HS-27A (cell line): ENCODE results near the gene RSPRY1.

Experiments
- DNase-seq: peaks from one replicate; pipeline ENCODE4 v3.0.0-alpha.2; 2012; ENCODE audit warnings: low read depth, missing footprints

RSPRY1 gene

GRCh38 chr16:57224651-57225335 lies 38.7 kb downstream of the RSPRY1 start:
- DNase-seq = no peak

- no peak for DNase-seq
Measured at GRCh38 chr16:57225978-57226377, 39.8 kb downstream of the RSPRY1 start.

GRCh38 chr16:57226701-57227621 lies 40.8 kb downstream of the RSPRY1 start:
- no peak for DNase-seq

- DNase-seq = no peak
Measured at GRCh38 chr16:57229079-57229478, 43.0 kb downstream of the RSPRY1 start.

- no peak for DNase-seq
Measured at GRCh38 chr16:57231821-57232350, 45.8 kb downstream of the RSPRY1 start.

GRCh38 chr16:57233944-57234706 lies 48.0 kb downstream of the RSPRY1 start:
- DNase-seq = no peak

- no peak for DNase-seq
Measured at GRCh38 chr16:57234707-57235092, 48.6 kb downstream of the RSPRY1 start.

GRCh38 chr16:57235128-57236021 lies 49.2 kb downstream of the RSPRY1 start:
- no peak for DNase-seq

- DNase-seq = no peak
Measured at GRCh38 chr16:57236022-57236350, 49.9 kb downstream of the RSPRY1 start.

- DNase-seq = no peak
Measured at GRCh38 chr16:57238682-57239081, 52.6 kb downstream of the RSPRY1 start.

GRCh38 chr16:57239107-57239506 lies 53.0 kb downstream of the RSPRY1 start:
- DNase-seq = no peak

GRCh38 chr16:57240851-57241250 lies 54.7 kb downstream of the RSPRY1 start:
- no peak for DNase-seq

- DNase-seq = no peak
Measured at GRCh38 chr16:57242650-57243049, 56.5 kb downstream of the RSPRY1 start.

- DNase-seq = no peak
Measured at GRCh38 chr16:57244463-57244766, 58.3 kb downstream of the RSPRY1 start.

GRCh38 chr16:57244767-57245471 lies 58.8 kb downstream of the RSPRY1 start, which contains the start of gene ARL2BP:
Gene ARL2BP, plus strand, starts transcription at chr16:57245259. Its CDS starts 109 bp downstream, at chr16:57245368.
- peak; percentile 89 for DNase-seq

GRCh38 chr16:57245472-57246113 lies 59.5 kb downstream of the RSPRY1 start:
- no peak for DNase-seq

GRCh38 chr16:57251352-57251751 lies 65.2 kb downstream of the RSPRY1 start:
- no peak for DNase-seq

GRCh38 chr16:57252148-57252721 lies 66.1 kb downstream of the RSPRY1 start:
- DNase-seq = no peak

GRCh38 chr16:57253466-57253865 lies 67.3 kb downstream of the RSPRY1 start:
- DNase-seq = no peak
